Heart left ventricle (tissue), 16 donors: Measurements from ENCODE around the gene SULT4A1. TPM values are rescaled to one million over a fixed set of nuclear protein-coding genes. Genes with fewer than 3 reads are reported as not detected.

Source experiments
- ATAC-seq, 4 donors: fragments of 200-7000 bp; cut with Tn5 transposase; one replicate each; pipeline ENCODE4 v1.9.1; 2020 to 2022; ENCODE audit warnings: moderate library complexity in 4 of 4, mild to moderate bottlenecking in 3 of 4, moderate number of reproducible peaks in 1 of 4
- DNase-seq, 5 donors: peaks; one replicate each; pipeline ENCODE4 v3.0.0-alpha.2; 2020
- H3K27ac ChIP-seq, 12 donors: fragments of 200-600 bp; sonication (generic) in 4 of 12; one replicate each; pipeline versions ENCODE4 v1.5.0 to v1.8.0; 2016 to 2022; ENCODE audit warnings: mild to moderate bottlenecking in 2 of 12
- H3K27me3 ChIP-seq, 9 donors: fragments of 200-600 bp; sonication (generic) in 2 of 9; one replicate each; pipeline versions ENCODE4 v1.5.1 to v1.8.0; 2016 to 2022; ENCODE audit warnings: mild to moderate bottlenecking in 3 of 9
- H3K36me3 ChIP-seq, 9 donors: fragments of 200-600 bp; sonication (generic) in 2 of 9; one replicate each; pipeline versions ENCODE4 v1.5.0 to v1.8.0; 2018 to 2022; ENCODE audit warnings: mild to moderate bottlenecking in 2 of 9
- H3K4me1 ChIP-seq, 12 donors: fragments of 200-600 bp; sonication (generic) in 4 of 12; one replicate each; pipeline versions ENCODE4 v1.5.0 to v1.8.0; 2016 to 2022; ENCODE audit warnings: mild to moderate bottlenecking in 3 of 12
- H3K4me3 ChIP-seq, 12 donors: fragments of 200-600 bp; sonication (generic) in 4 of 12; one replicate each; pipeline versions ENCODE4 v1.5.0 to v1.8.0; 2017 to 2022; ENCODE audit warnings: mild to moderate bottlenecking in 9 of 12, moderate library complexity in 4 of 12
- H3K9me3 ChIP-seq, 12 donors: fragments of 200-600 bp; sonication (generic) in 4 of 12; one replicate each; pipeline versions ENCODE4 v1.5.0 to v1.8.0; 2016 to 2022; ENCODE audit warnings: mild to moderate bottlenecking in 1 of 12
- POLR2A ChIP-seq, 2 donors: fragments of 450-650 bp; IDR thresholded peaks; one replicate each; pipeline ENCODE4 v1.6.1; 2017; ENCODE audit warnings: antibody characterized with exemption in 2 of 2, mild to moderate bottlenecking in 2 of 2, moderate library complexity in 2 of 2
- WGBS, 4 donors: extraction: QIAGEN DNeasy Blood & Tissue Kit in 2 of 4; methylation state at CpG; one replicate each; pipeline versions ENCODE4 v1.1.5 to v1.1.7; 2013 to 2018; 5-methylcytosine and 5-hydroxymethylcytosine counted together
- intact Hi-C, 10 donors: fragments of 100-400 bp; cut with DNase I; formaldehyde crosslinking; loops; one replicate each; pipeline versions ENCODE4 v1.11.1 to v1.14.2; 2022
- polyA plus RNA-seq, 2 donors: library from polyadenylated mRNA; stranded (reverse); fragments of 200-250 nt; gene quantifications; one replicate each; pipeline ENCODE4 v1.2.3, GENCODE V29; 2013
- total RNA-seq, 9 donors: library from RNA; depleted of rRNA in 2 of 9; stranded (reverse); fragments of >200 nt in 2 of 9; fragmentation: NEBNext Ultra II Directional in 3 of 9; extraction: Animal tissue kit (Norgen Biotek cat#: 25700) in 3 of 9; gene quantifications; one replicate each; pipeline versions ENCODE4 v1.1.0 to v1.2.4, GENCODE V29; 2016 to 2023
- TF ChIP-seq, protein P1 (sequence below), 12 donors: fragments of 200-600 bp; sonication (generic) in 4 of 12; IDR thresholded peaks; one replicate each; pipeline versions ENCODE4 v1.5.0 to v1.8.0; 2018 to 2022; ENCODE audit warnings: antibody characterized with exemption in 12 of 12, mild to moderate bottlenecking in 5 of 12
- donor health status: ischemic (EF 13 %, LVEDD 7.1; RV severe dilation, severe dysfunction).
- donor health status: healthy with polysubstance abuse.
- donor health status: DM: no; HTN: yes; CAD: no.
- donor health status: DM: no; HTN: no; CAD: no.
- donor health status: ischemic (EF 25% LVEDD 6.9; RV normal size, moderate dysfunction).
- donor health status: ischemic (EF 25% LVEDD 5.7; RV mildly dilated, moderate dysfunction).
- donor health status: healthy.
- donor health status: DM: yes; HTN: yes; CAD: no.
- donor health status: ischemic (EF 35%, LVEDD 5.7; RV mildly dilated, moderate dysfunction).
- donor health status: nonischemic (EF 11% LVEDD 7.7; RV severe dilation, severe dysfunction).
- donor health status: DM: yes; HTN: yes; CAD: no.
- donor health status: PGD.
- donor health status: ischemic (EF 29% LVEDD 5.4; RV normal size, mild dysfunction).
- donor health status: nonischemic (EF 23%, LVEDD 6.1; RV moderate dilation, normal function).

SULT4A1 gene
- total and polyA plus RNA-seq, 11 donors: 0.07 to 0.92 (median 0.21) TPM; not detected in 6

DNA sequence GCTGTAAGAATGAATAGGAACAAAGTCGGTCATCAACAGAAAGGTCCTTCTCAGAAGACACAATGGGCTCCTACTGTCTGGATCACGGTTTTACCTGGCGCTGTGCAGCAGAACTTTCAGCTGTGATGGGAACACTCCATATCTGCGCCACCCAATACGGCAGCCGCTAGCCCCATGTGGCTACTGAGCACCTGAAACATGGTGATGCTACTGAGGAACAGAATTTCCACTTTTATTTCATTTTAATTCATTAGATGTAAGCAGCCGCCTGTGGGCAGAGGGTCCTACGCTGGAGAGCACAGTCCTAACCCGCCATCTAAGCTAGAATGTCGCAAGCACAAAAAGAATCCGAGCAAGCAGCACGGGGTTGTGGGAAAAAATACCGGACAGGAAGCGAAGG, 2.7 kb downstream of the SULT4A1 start:
- WGBS, 4 donors: 78 to 88% (median 81%) methylated on average over 14 of the region's 14 CpGs
- DNase-seq: no peak
- Histone ChIP-seq H3K9me3 (peaks cover 0 to 15% (median 0%) of the 10 kb centered on the region in 12 donors), H3K4me3 (no peak overlapping the region), H3K4me1 (peaks cover 0 to 14% (median 0%) of the 10 kb centered on the region in 12 donors), H3K27me3 (peaks cover 8 to 57% (median 28%) of the 10 kb centered on the region in 9 donors), H3K36me3 (no peaks in the 10 kb centered on the region), H3K27ac (no peak overlapping the region)
- intact Hi-C loops: no loop called here
- TF ChIP-seq, protein P1, sequence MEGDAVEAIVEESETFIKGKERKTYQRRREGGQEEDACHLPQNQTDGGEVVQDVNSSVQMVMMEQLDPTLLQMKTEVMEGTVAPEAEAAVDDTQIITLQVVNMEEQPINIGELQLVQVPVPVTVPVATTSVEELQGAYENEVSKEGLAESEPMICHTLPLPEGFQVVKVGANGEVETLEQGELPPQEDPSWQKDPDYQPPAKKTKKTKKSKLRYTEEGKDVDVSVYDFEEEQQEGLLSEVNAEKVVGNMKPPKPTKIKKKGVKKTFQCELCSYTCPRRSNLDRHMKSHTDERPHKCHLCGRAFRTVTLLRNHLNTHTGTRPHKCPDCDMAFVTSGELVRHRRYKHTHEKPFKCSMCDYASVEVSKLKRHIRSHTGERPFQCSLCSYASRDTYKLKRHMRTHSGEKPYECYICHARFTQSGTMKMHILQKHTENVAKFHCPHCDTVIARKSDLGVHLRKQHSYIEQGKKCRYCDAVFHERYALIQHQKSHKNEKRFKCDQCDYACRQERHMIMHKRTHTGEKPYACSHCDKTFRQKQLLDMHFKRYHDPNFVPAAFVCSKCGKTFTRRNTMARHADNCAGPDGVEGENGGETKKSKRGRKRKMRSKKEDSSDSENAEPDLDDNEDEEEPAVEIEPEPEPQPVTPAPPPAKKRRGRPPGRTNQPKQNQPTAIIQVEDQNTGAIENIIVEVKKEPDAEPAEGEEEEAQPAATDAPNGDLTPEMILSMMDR (IDR thresholded peaks at IDR 0.05): no peak
- TF ChIP-seq POLR2A (IDR thresholded peaks at IDR 0.05): no peak
- no peak for ATAC-seq

DNA sequence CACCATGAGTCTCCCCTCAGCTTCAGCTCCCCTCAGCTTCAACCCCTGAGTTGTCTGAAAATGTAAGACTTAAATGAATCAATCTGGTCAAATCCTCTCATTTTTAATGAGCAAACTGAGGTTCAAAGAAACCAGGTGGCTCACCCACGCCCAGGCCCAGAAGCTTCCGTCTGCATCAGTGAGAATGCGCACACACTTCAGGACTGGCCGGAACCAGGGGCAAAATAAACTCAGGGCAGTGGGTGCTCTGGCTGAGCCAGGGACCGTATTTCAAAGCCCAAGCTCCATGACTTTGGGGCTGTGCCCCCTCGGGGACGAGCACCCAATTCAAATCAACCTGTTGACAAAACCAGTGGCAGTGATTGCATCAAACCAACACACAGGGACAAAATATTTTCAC, 3.1 kb downstream of the SULT4A1 start:
- no peak for DNase-seq
- 85 to 87% (median 86%) methylated on average over 7 of the region's 7 CpGs for WGBS, 4 donors
- H3K27ac ChIP-seq: no peak overlapping the region
- H3K9me3 ChIP-seq: peaks cover 0 to 15% (median 0%) of the 10 kb centered on the region in 12 donors
- TF ChIP-seq, protein P1 (IDR thresholded peaks at IDR 0.05): no peak
- no peak for TF ChIP-seq POLR2A (IDR thresholded peaks at IDR 0.05)
- peaks cover 8 to 53% (median 27%) of the 10 kb centered on the region in 9 donors for H3K27me3 ChIP-seq
- no peaks in the 10 kb centered on the region for H3K36me3 ChIP-seq
- no peak for ATAC-seq
- H3K4me3 ChIP-seq: no peak overlapping the region
- peaks cover 0 to 14% (median 0%) of the 10 kb centered on the region in 12 donors for H3K4me1 ChIP-seq
- intact Hi-C loops: no loop called here

DNA sequence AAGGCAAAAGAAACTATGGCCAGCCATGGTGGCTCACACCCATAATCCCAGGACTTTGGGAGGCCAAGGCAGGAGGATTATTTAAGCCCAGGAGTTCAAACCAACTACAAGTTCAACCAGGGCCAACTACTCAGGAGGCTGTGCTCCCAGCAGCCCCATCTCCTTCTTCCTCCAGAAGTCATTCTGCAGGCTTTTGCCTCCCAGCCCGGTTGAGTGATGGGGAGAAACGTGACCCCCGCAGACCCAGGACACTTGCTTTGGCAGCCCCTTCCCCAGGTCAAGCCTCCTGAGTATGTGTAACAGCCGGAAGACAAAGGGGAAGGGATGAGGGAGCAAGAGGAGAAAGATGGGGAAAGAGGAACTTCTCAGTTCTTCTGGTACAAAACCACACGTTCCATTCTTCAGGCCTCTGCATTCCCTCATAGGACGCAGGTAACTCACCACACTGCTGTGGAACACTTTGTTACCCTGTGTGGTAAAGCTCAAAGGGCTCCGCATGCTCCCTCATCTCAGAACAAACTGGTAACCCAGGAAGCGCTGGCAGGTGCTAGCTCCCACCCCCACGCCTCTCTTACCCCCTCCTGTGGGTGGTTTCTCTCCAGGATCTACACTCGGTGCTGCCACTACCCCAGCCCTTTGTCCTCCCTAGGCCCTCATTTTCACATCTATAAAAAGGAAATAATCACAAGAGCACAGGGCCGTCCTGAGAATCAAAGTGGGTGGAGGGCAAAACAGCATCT, 4.0 kb downstream of the SULT4A1 start:
- intact Hi-C loops: no loop called here
- Histone ChIP-seq H3K36me3 (no peaks in the 10 kb centered on the region), H3K27ac (no peak overlapping the region), H3K4me1 (peaks cover 0 to 14% (median 0%) of the 10 kb centered on the region in 12 donors), H3K9me3 (peaks cover 0 to 15% (median 0%) of the 10 kb centered on the region in 12 donors), H3K27me3 (peaks cover 7 to 44% (median 21%) of the 10 kb centered on the region in 9 donors), H3K4me3 (no peak overlapping the region)
- 71 to 80% (median 76%) methylated on average over 11 of the region's 11 CpGs for WGBS, 4 donors
- ATAC-seq: no peak
- no peak for TF ChIP-seq POLR2A (IDR thresholded peaks at IDR 0.05)
- TF ChIP-seq, protein P1 (IDR thresholded peaks at IDR 0.05): no peak
- no peak for DNase-seq

DNA sequence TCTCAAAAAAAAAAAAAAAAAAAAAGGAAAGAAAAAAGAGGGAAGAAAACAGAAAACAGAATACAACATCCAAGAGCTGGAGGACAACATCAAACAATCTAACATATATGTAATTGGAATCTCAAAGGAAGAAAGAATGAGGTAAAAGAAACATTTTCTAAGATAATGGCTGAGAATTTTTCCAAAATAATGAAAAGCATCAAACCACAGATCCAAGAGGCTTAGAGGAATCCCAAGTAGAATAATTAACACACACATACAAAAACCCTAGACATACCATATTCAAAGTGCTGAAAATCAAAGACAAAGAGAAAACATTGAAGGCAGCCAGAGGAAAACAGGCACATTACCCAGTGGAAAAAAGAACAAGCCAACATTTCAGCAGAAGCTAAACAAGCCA, 4.9 kb downstream of the SULT4A1 start:
- DNase-seq (no peak), ATAC-seq (no peak)
- Histone ChIP-seq H3K4me3 (no peak overlapping the region), H3K27me3 (peaks cover 7 to 38% (median 16%) of the 10 kb centered on the region in 9 donors), H3K4me1 (peaks cover 0 to 9% (median 0%) of the 10 kb centered on the region in 12 donors), H3K9me3 (peaks cover 0 to 15% (median 0%) of the 10 kb centered on the region in 12 donors), H3K27ac (no peak overlapping the region), H3K36me3 (no peaks in the 10 kb centered on the region)
- intact Hi-C loops: no loop called here
- TF ChIP-seq POLR2A (IDR thresholded peaks at IDR 0.05): no peak
- TF ChIP-seq, protein P1 (IDR thresholded peaks at IDR 0.05): no peak
